Endodermal cell (in vitro differentiated cells): ENCODE measurements around the gene LDLRAD4. TPM values are rescaled to one million over a fixed set of nuclear protein-coding genes. Genes with fewer than 3 reads are reported as not detected.

Experiments used
- DNase-seq: peaks from one replicate; pipeline ENCODE4 v3.0.0-alpha.2; 2017
- H3K27ac ChIP-seq: 2 replicates; pipeline ENCODE4 v1.5.1; 2013; ENCODE audit warnings: mild to moderate bottlenecking, low read depth, low read length, moderate library complexity
- H3K27me3 ChIP-seq: 2 replicates; pipeline ENCODE4 v1.6.1; 2013; ENCODE audit warnings: mild to moderate bottlenecking, low read length, moderate library complexity; ENCODE audit not compliant: insufficient read depth, control insufficient read depth, poor library complexity, severe bottlenecking
- H3K36me3 ChIP-seq: 2 replicates; pipeline ENCODE4 v1.7.0; 2013; ENCODE audit warnings: mild to moderate bottlenecking, low read length, moderate library complexity; ENCODE audit not compliant: control insufficient read depth, insufficient read depth
- H3K4me1 ChIP-seq: one replicate; pipeline ENCODE4 v1.7.0; 2013; ENCODE audit warnings: low read length; ENCODE audit not compliant: control insufficient read depth, insufficient read depth
- H3K4me3 ChIP-seq: 2 replicates; pipeline ENCODE4 v1.5.1; 2013; ENCODE audit warnings: mild to moderate bottlenecking, low read length, moderate library complexity
- H3K9ac ChIP-seq: 2 replicates; pipeline ENCODE4 v1.6.1; 2013; ENCODE audit warnings: mild to moderate bottlenecking, low read length, moderate library complexity; ENCODE audit not compliant: poor library complexity, severe bottlenecking; ENCODE audit errors: extremely low read depth
- H3K9me3 ChIP-seq: 2 replicates; pipeline ENCODE4 v1.6.1; 2013; ENCODE audit warnings: mild to moderate bottlenecking, low read length, moderate library complexity; ENCODE audit not compliant: control insufficient read depth
- H3K27ac Mint-ChIP-seq: 2 replicates; pipeline ENCODE4 v1.8.0; 2020; ENCODE audit warnings: mixed read lengths
- H3K27me3 Mint-ChIP-seq: 2 replicates; pipeline ENCODE4 v1.8.0; 2021; ENCODE audit warnings: mild to moderate bottlenecking, mixed read lengths; ENCODE audit not compliant: insufficient read depth
- H3K36me3 Mint-ChIP-seq: 2 replicates; pipeline ENCODE4 v1.8.0; 2020; ENCODE audit warnings: low read depth, mixed read lengths
- H3K4me1 Mint-ChIP-seq: 2 replicates; pipeline ENCODE4 v1.8.0; 2020; ENCODE audit warnings: mixed read lengths
- H3K4me3 Mint-ChIP-seq: 2 replicates; pipeline ENCODE4 v1.8.0; 2020; ENCODE audit warnings: mild to moderate bottlenecking, moderate library complexity, mixed read lengths
- H3K9me3 Mint-ChIP-seq: 2 replicates; pipeline ENCODE4 v1.8.0; 2020; ENCODE audit warnings: mild to moderate bottlenecking, mixed read lengths
- CTCF ChIP-seq: fragments of 200-600 bp; sonication (generic); conservative IDR thresholded peaks from 2 replicates; pipeline ENCODE4 v1.5.0; 2021; ENCODE audit warnings: antibody characterized with exemption, mild to moderate bottlenecking
- WGBS, 2 experiments: methylation state at CpG; one replicate each; pipeline versions ENCODE4 v1.1.5 to v1.1.7; 2013; ENCODE audit warnings: missing lambda C conversion rate in 2 of 2, mixed read lengths in 1 of 2; ENCODE audit not compliant: insufficient coverage in 1 of 2, insufficient read length in 1 of 2; 5-methylcytosine and 5-hydroxymethylcytosine counted together
- total RNA-seq, 2 donors: library from RNA; stranded (reverse); fragmentation: NEBNext Ultra II Directional in 1 of 2; extraction: Animal tissue kit (Norgen Biotek cat#: 25700) in 1 of 2; gene quantifications; 2 replicates in 1 of 2; 3 replicates in 1 of 2; pipeline ENCODE4 v1.2.1, GENCODE V29; 2021

Gene LDLRAD4
- total RNA-seq, 2 donors from 2014 or later, result 14.9 to 15.1 TPM

- Mint-ChIP-seq H3K27ac (no peak overlapping the region), H3K27me3 (no peaks in the 10 kb centered on the region), H3K4me1 (no peaks in the 10 kb centered on the region), H3K9me3 (no peaks in the 10 kb centered on the region), H3K36me3 (peaks cover 5% of the 10 kb centered on the region), H3K4me3 (no peak overlapping the region)
- 95 to 96% methylated on average over 9 of the region's 9 CpGs for whole genome bisulfite sequencing, 2 experiments
- H3K27ac ChIP-seq, result no peak overlapping the region
- peak; percentile 21 for DNase-seq
- no peak overlapping the region for H3K4me3 ChIP-seq
- H3K36me3 ChIP-seq, result no peaks in the 10 kb centered on the region
- TF ChIP-seq CTCF, result no peak
- no peaks in the 10 kb centered on the region for H3K4me1 ChIP-seq
- no peak overlapping the region for H3K9ac ChIP-seq
- H3K27me3 ChIP-seq, result no peaks in the 10 kb centered on the region
- no peaks in the 10 kb centered on the region for H3K9me3 ChIP-seq
Observed at GRCh38 chr18:13246121-13246520, 27.6 kb downstream of the LDLRAD4 start.

- H3K27me3 ChIP-seq, result no peaks in the 10 kb centered on the region
- H3K4me3 ChIP-seq, result no peak overlapping the region
- no peaks in the 10 kb centered on the region for H3K9me3 ChIP-seq
- no peaks in the 10 kb centered on the region for H3K27me3 Mint-ChIP-seq
- no peak overlapping the region for H3K9ac ChIP-seq
- H3K9me3 Mint-ChIP-seq, result no peaks in the 10 kb centered on the region
- peaks cover 5% of the 10 kb centered on the region for H3K36me3 Mint-ChIP-seq
- no peak for TF ChIP-seq CTCF
- DNase-seq, result no peak
- H3K27ac Mint-ChIP-seq, result no peak overlapping the region
- no peak overlapping the region for H3K27ac ChIP-seq
- H3K4me1 ChIP-seq, result no peaks in the 10 kb centered on the region
- H3K36me3 ChIP-seq, result no peaks in the 10 kb centered on the region
- H3K4me1 Mint-ChIP-seq, result no peaks in the 10 kb centered on the region
- H3K4me3 Mint-ChIP-seq, result no peak overlapping the region
- 90 to 95% methylated on average over 3 of the region's 3 CpGs for WGBS, 2 experiments
Observed at GRCh38 chr18:13246591-13246990, 28.0 kb downstream of the LDLRAD4 start.

- no peaks in the 10 kb centered on the region for H3K27me3 ChIP-seq
- Mint-ChIP-seq H3K27me3 (no peaks in the 10 kb centered on the region), H3K4me3 (no peak overlapping the region), H3K9me3 (no peaks in the 10 kb centered on the region), H3K4me1 (no peaks in the 10 kb centered on the region), H3K27ac (no peak overlapping the region), H3K36me3 (peaks cover 5% of the 10 kb centered on the region)
- no peaks in the 10 kb centered on the region for H3K4me1 ChIP-seq
- peak; percentile 29 for DNase-seq
- H3K36me3 ChIP-seq, result no peaks in the 10 kb centered on the region
- H3K4me3 ChIP-seq, result no peak overlapping the region
- no peak overlapping the region for H3K27ac ChIP-seq
- H3K9me3 ChIP-seq, result no peaks in the 10 kb centered on the region
- no peak for TF ChIP-seq CTCF
- no peak overlapping the region for H3K9ac ChIP-seq
- 93 to 99% methylated on average over 10 to 14 of the region's 14 CpGs for WGBS, 2 experiments
Observed at GRCh38 chr18:13247506-13247905, 28.9 kb downstream of the LDLRAD4 start.
